DMS79 treated with DMSO at 0.1 percent for 48 hours (cell line): ENCODE measurements around the gene ATRNL1.

Experiments
- DNase-seq: peaks from one replicate; lab custom pipeline; 2025; lab: John Stamatoyannopoulos, UW

ATRNL1 gene

GRCh38 chr10:115989621-115990020 lies 896.5 kb downstream of the ATRNL1 start:
- no peak for DNase-seq

DNA sequence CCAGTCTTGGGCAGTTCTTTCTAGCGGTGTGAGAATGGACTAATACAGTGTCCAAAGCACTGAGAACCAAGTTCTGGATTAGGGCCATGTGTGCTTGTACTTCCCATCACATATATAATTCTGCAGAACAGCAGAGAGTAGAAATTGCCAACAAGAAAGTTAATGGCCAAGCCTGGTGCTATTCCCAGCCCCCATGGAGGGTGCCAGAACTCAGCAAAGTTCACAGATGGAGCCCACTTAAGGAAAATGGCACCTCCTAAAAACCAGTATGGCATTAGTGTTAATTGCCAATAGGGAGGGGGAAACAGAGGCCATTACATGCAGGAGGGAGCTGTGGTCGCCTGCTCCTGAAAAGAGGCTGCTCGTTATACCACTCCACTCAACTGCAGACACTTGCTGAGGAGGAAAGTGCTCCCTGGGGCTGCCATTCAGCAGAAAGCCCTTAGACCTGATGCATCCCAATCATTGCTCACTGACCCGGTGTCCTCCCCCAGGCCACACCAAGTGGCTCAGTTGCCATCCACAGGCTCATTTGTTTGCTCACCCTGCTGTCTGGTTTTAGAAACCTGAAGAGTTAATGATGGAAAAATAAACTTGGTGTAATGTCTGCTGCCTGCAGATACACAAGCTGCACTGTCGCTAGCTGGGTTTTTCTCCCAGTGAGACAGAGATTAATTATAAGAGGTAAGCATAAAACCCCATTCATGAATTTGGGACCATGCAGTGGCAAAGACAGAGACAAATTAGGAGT lies 899.2 kb downstream of the ATRNL1 start:
- DNase-seq: no peak

DNA sequence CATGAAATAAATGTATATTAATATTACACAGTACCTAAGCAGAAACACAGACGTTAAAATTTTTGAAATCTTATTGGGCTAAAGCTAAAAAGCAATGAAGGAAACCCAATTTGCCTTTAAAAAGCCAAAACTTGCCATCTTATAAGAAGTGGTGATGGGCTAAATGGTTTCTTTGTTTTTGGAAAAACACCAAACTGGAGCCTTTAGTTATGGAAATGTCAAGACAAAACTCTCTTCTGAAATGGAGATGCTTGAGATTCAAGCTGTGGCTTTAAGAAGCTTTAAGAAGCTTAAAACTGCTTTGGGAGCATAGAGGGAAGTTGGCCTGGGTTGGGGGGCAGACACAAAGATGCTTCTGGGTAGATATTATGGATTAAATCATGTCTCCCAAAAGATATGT lies 902.9 kb downstream of the ATRNL1 start:
- no peak for DNase-seq

- no peak for DNase-seq
Observed at GRCh38 chr10:115998301-115998700, 905.1 kb downstream of the ATRNL1 start.
